ENCODE data around the gene PROX1. TPM values are rescaled to one million over a fixed set of nuclear protein-coding genes. Genes with fewer than 3 reads are reported as not detected.

The PROX1 gene
- total RNA-seq, 1 donor from 2014 or later = 3.6 TPM

- no peak for DNase-seq
These were observed 39.2 kb downstream of the PROX1 start for GRCh38 chr1:214026985-214027384.

DNA sequence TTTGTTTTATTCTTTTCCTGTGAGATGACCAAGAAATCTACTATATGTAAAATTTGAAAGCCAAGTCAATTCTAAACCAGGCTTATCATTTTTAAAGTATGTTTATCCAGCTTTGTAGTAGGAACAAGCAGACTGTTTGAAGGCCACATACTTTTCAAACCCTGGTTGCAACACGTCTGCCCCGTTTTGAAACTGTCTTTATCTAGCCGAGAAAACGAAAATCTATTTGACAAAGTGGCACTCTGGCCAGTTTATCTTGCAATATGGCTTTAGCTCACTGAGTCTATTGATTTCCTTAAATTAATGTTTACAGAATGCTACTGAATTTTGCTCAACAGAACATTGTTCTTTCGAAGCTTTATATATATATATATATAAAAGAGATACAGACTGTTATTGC lies 39.7 kb downstream of the PROX1 start:
- DNase-seq = no peak

GRCh38 chr1:214028095-214028494 lies 40.3 kb downstream of the PROX1 start:
- DNase-seq = no peak

DNA sequence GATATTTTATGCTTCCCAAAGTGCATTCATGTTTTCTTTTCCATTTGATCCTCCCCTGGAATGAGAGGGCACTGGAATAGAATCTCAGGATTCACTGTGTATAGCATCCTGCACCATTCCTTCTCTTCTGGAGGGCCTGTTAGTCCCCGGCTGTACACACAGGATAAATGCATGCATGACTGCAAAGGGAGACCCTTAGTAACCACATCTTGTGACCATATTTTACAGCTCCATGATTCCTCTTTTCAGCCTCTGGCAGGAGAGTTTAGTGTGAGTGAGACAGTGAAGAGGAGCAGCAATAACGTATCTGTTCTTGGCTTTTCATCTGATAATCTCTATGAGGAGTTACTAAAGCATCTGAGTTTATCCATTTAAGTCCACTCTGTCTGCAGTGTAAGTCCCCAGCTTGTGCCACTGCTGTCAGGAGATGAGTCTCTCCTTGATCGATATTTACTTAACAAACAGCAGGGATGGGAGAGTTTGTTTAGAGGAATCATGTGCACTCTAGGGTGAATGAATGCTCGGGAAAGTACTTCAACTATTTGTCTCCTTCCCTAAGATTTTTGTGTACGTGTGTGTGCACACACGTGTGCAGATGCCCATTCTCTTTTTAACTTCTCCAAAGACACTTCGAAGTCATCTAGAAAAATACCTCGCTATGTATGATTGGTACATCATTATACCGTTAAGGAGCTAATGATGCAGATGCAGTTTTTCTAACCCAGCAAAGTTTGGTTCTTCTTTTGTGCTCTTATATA lies 41.1 kb downstream of the PROX1 start:
- DNase-seq = no peak

DNA sequence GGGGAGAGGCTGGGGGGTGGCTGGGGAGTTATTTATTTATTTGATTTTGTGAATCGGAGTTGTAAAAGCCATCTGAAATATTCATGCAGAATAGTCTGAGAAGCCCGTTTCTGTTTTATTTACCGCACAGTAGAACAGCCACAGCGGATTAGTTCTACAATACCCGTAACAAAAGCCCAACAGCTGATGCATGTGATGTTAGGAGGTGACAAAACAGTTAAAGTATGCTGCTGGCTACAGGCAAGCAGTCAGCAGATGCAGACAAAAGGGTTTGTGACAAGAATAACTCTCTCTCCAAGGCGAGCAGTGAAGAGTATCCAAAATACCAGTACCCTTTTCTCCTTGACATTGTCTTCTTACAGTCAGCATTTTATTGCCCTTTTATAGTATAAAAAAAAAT lies 42.0 kb downstream of the PROX1 start:
- DNase-seq = peak; percentile 49

GRCh38 chr1:214031267-214031650 lies 43.5 kb downstream of the PROX1 start:
- no peak for DNase-seq

GRCh38 chr1:214037468-214037867 lies 49.7 kb downstream of the PROX1 start:
- DNase-seq = no peak

DNA sequence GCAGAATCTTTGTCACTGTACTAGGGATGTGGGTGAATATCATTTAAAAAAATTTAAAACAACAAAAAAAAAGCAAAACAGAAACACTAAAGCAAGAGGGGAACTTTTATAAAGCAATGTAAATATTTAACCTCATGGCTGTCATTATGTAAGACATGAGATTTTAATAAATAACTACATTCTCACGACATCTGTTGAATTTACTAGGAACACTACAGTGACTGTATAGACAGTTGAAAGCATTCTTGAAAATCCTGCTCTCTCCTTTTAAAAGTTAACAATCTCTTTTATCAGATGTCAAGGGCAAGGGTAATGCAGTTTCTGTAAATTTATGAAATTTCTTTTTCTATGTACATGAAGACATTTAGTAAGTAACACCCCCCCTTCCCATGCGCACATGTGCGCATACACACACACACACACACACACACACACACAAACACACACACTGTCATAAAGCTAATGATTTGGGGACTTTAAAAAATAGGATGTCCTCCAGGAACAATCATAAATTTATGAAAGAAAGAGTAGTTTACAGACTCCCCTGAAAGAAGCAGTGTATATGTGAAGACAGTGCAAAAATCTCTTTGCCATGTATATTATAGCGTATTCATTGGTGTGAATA lies 51.7 kb downstream of the PROX1 start:
- DNase-seq = no peak

DNA sequence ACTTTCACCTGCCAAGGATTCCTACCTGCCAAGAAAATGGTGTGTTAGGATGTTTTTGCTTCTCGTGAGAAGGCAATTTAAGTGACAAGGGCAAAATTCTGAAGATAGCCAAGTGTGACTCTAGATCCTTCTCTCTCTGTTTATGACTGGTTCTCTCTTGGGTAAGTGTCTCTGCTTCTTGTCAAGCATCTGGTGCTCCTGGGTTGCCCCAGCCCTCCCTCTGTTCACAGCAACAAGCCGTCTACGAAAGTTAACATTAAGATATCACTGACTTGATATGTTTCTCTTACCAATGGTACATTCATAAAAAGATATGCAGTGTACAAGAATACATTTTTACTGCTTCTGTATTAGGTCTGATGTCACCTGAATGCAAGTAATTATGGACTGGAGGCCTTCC lies 55.4 kb downstream of the PROX1 start:
- DNase-seq = no peak

- DNase-seq = no peak
These were observed 56.9 kb downstream of the PROX1 start for GRCh38 chr1:214044438-214045214.

- no peak for DNase-seq
These were observed 63.0 kb downstream of the PROX1 start for GRCh38 chr1:214050513-214051401.

- DNase-seq = no peak
These were observed 64.0 kb downstream of the PROX1 start for GRCh38 chr1:214051786-214052185.

GRCh38 chr1:214058076-214058475 lies 70.3 kb downstream of the PROX1 start:
- DNase-seq = no peak

DNA sequence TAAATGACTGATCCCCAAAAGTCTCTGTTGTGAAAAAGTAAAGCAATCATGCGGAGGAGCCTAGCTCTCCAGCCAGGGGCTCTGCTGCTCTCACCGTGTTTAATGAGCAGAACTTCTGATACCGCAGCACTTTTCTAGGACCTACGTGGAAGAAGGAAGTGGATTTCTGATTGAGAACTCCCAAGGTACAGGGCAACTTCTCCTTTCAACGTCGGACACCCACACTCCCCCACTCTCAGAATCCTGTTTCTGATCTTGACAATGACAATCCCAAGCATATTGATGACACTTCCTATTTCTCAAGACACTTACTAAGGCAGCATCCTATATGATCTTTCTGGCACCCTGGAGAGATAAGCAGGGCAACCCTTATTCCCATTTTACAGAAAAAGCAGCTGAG lies 78.4 kb downstream of the PROX1 start:
- DNase-seq = no peak

GRCh38 chr1:214066936-214067335 lies 79.2 kb downstream of the PROX1 start:
- DNase-seq = peak; percentile 17

GRCh38 chr1:214067397-214067796 lies 79.6 kb downstream of the PROX1 start:
- DNase-seq = peak; percentile 24

- no peak for DNase-seq
These were observed 80.3 kb downstream of the PROX1 start for GRCh38 chr1:214067853-214068703.

GRCh38 chr1:214068979-214069378 lies 81.2 kb downstream of the PROX1 start:
- no peak for DNase-seq

DNA sequence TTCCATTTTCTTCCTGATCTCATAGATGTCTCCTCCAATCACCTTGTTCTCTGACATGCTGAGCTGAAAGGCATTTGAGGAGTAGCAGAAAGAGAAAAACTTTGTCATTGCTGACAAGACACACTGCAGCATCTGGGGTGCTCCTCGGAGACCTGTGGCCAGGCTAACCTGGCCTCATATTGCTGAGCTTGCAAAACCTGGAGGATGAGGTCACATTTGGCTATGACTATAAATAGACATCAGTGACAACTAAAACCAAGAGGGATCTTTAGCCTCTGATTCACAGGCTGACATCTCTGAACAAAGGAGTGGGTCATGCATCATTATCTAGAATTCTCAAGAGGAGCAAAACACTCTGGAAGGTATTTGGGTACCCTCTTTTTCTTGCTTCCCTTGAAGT lies 83.7 kb downstream of the PROX1 start:
- no peak for DNase-seq

- DNase-seq = no peak
These were observed 84.8 kb downstream of the PROX1 start for GRCh38 chr1:214072426-214073157.

- DNase-seq = no peak
These were observed 86.7 kb downstream of the PROX1 start for GRCh38 chr1:214074477-214074876.

All from skin of body (tissue), 2 donors.